ENCODE data around the gene GNAQ. TPM values are rescaled to one million over a fixed set of nuclear protein-coding genes. Genes with fewer than 3 reads are reported as not detected.
A peak's percentile ranks its signal among the peaks of the same experiment; 100 is the strongest.

The GNAQ gene
- polyA plus RNA-seq, 3 donors = 8.3 to 51.0 (median 9.6) TPM

- H3K9me3 Mint-ChIP-seq = no peaks in the 10 kb centered on the region
- intact Hi-C loops (cut with micrococcal nuclease) = no loop called here
- Histone ChIP-seq H3K4me2 (replicated peaks; ENCODE audit: extremely low read depth, low read length, poor library complexity, severe bottlenecking) (peak overlapping the region; percentile 78), H3K4me1 (ENCODE audit: control insufficient read depth in 1 of 2, insufficient read depth in 2 of 2, low read length in 2 of 2) (peaks cover 74 to 81% of the 10 kb centered on the region in 2 donors), H3K4me3 (replicated peaks in 1 of 3; ENCODE audit: low read depth in 2 of 3, low read length in 3 of 3) (peak overlapping the region; percentile 5 to 62 (median 19)), H3K27ac (ENCODE audit: low read depth in 1 of 2, low read length in 2 of 2) (peak overlapping the region in 1 of 2 donors; percentile 78), H3K9me3 (replicated peaks in 1 of 2; ENCODE audit: control insufficient read depth in 1 of 2, insufficient read depth in 1 of 2, low read length in 2 of 2) (no peaks in the 10 kb centered on the region), H2AFZ (ENCODE audit: insufficient read depth, low read depth, low read length, poor library complexity, severe bottlenecking) (no peak overlapping the region), H3K79me2 (ENCODE audit: insufficient read depth, low read length) (peaks cover 100% of the 10 kb centered on the region), H3K27me3 (ENCODE audit: control insufficient read depth in 2 of 2, insufficient read depth in 2 of 2, low read length in 2 of 2) (no peaks in the 10 kb centered on the region), H3K9ac (ENCODE audit: insufficient read depth, low read length, poor library complexity, severe bottlenecking) (peak overlapping the region; percentile 15), H4K20me1 (ENCODE audit: insufficient read depth, low read length) (peaks cover 98% of the 10 kb centered on the region), H3K36me3 (replicated peaks in 1 of 2; ENCODE audit: control insufficient read depth in 1 of 2, insufficient read depth in 2 of 2, low read length in 2 of 2) (no peaks in the 10 kb centered on the region)
- no CpG with 5 or more reads among the region's 5 CpGs for WGBS (ENCODE audit: insufficient coverage)
- peaks cover 2 to 10% of the 10 kb centered on the region in 2 donors for H3K36me3 Mint-ChIP-seq
- no peaks in the 10 kb centered on the region for H3K27me3 Mint-ChIP-seq (ENCODE audit: low read depth in 3 of 3)
- no peak for DNase-seq
- peak overlapping the region; percentile 35 to 82 for H3K4me3 Mint-ChIP-seq
- peaks cover 82% of the 10 kb centered on the region for H3K4me1 Mint-ChIP-seq
- H3K27ac Mint-ChIP-seq = peak overlapping the region; percentile 37 to 81 (median 72)
- no peak for TF ChIP-seq CTCF (IDR thresholded peaks at IDR 0.05)
These were observed 21.2 kb downstream of the GNAQ start for GRCh38 chr9:78010445-78010844.

- no peak overlapping the region for H3K9ac ChIP-seq (ENCODE audit: insufficient read depth, low read length, poor library complexity, severe bottlenecking)
- no peaks in the 10 kb centered on the region for H3K36me3 ChIP-seq (replicated peaks in 1 of 2; ENCODE audit: control insufficient read depth in 1 of 2, insufficient read depth in 2 of 2, low read length in 2 of 2)
- peaks cover 74 to 80% of the 10 kb centered on the region in 2 donors for H3K4me1 ChIP-seq (ENCODE audit: control insufficient read depth in 1 of 2, insufficient read depth in 2 of 2, low read length in 2 of 2)
- H3K4me1 Mint-ChIP-seq = peaks cover 82% of the 10 kb centered on the region
- peaks cover 100% of the 10 kb centered on the region for H3K79me2 ChIP-seq (ENCODE audit: insufficient read depth, low read length)
- H3K27me3 Mint-ChIP-seq (ENCODE audit: low read depth in 3 of 3) = no peaks in the 10 kb centered on the region
- H3K9me3 ChIP-seq (replicated peaks in 1 of 2; ENCODE audit: control insufficient read depth in 1 of 2, insufficient read depth in 1 of 2, low read length in 2 of 2) = no peaks in the 10 kb centered on the region
- DNase-seq = no peak
- H3K9me3 Mint-ChIP-seq = no peaks in the 10 kb centered on the region
- H3K4me2 ChIP-seq (replicated peaks; ENCODE audit: extremely low read depth, low read length, poor library complexity, severe bottlenecking) = no peak overlapping the region
- H3K27ac ChIP-seq (ENCODE audit: low read depth in 1 of 2, low read length in 2 of 2) = peak overlapping the region in 1 of 2 donors; percentile 78
- no peak overlapping the region for H3K4me3 ChIP-seq (replicated peaks in 1 of 3; ENCODE audit: low read depth in 2 of 3, low read length in 3 of 3)
- H3K4me3 Mint-ChIP-seq = no peak overlapping the region
- H3K27ac Mint-ChIP-seq = peak overlapping the region in 4 of 7 donors; percentile 38 to 72 (median 56)
- peaks cover 98% of the 10 kb centered on the region for H4K20me1 ChIP-seq (ENCODE audit: insufficient read depth, low read length)
- peaks cover 4 to 10% of the 10 kb centered on the region in 2 donors for H3K36me3 Mint-ChIP-seq
- WGBS (ENCODE audit: insufficient coverage) = 60% methylated on average over 1 of the region's 4 CpGs
- intact Hi-C loops (cut with micrococcal nuclease) = no loop called here
- H3K27me3 ChIP-seq (ENCODE audit: control insufficient read depth in 2 of 2, insufficient read depth in 2 of 2, low read length in 2 of 2) = no peaks in the 10 kb centered on the region
- no peak for TF ChIP-seq CTCF (IDR thresholded peaks at IDR 0.05)
- no peak overlapping the region for H2AFZ ChIP-seq (ENCODE audit: insufficient read depth, low read depth, low read length, poor library complexity, severe bottlenecking)
These were observed 22.4 kb downstream of the GNAQ start for GRCh38 chr9:78009186-78009585.

All from CD14-positive monocyte (primary cell).